GM12873 (cell line): ENCODE measurements around the gene TBC1D3D.
"Not testable (repeated sequence)": the region's sequence is repeated elsewhere in the genome, so short reads cannot be mapped to it uniquely, and the experiment has no call there.

Experiments used
- TF ChIP-seq, protein P1 (sequence below): IDR thresholded peaks from 2 replicates; pipeline ENCODE4 v1.5.1; 2012; ENCODE audit warnings: low read depth, mild to moderate bottlenecking, moderate library complexity, low read length, control low read depth; ENCODE audit not compliant: insufficient read depth; ENCODE audit errors: missing control alignments

The TBC1D3D gene

DNA sequence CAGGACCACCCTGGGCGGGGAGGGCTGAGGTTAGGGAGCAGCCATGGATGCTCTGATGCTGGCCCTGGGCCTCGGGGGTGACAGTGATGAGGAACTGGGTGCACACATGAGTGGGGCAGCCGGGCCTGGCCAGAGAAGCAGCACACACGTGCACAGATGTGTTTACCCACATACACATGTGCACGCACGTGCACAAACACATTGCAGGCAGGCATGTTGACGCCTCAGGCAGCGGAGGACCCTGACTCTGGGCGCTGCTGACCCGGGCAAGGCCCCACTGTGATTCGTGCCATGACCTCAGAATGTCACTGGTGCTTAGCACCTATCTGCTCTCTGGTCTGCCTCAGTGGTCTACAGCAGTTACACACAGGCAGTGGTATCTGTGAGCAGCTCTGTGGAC lies at the start of gene TBC1D3D:
Gene TBC1D3D, plus strand, starts transcription at position 301 of the 400 bp plus-strand sequence. CDS start 1,585 bp downstream, outside the sequence.
- TF ChIP-seq, protein P1, sequence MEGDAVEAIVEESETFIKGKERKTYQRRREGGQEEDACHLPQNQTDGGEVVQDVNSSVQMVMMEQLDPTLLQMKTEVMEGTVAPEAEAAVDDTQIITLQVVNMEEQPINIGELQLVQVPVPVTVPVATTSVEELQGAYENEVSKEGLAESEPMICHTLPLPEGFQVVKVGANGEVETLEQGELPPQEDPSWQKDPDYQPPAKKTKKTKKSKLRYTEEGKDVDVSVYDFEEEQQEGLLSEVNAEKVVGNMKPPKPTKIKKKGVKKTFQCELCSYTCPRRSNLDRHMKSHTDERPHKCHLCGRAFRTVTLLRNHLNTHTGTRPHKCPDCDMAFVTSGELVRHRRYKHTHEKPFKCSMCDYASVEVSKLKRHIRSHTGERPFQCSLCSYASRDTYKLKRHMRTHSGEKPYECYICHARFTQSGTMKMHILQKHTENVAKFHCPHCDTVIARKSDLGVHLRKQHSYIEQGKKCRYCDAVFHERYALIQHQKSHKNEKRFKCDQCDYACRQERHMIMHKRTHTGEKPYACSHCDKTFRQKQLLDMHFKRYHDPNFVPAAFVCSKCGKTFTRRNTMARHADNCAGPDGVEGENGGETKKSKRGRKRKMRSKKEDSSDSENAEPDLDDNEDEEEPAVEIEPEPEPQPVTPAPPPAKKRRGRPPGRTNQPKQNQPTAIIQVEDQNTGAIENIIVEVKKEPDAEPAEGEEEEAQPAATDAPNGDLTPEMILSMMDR, result not testable (repeated sequence)

DNA sequence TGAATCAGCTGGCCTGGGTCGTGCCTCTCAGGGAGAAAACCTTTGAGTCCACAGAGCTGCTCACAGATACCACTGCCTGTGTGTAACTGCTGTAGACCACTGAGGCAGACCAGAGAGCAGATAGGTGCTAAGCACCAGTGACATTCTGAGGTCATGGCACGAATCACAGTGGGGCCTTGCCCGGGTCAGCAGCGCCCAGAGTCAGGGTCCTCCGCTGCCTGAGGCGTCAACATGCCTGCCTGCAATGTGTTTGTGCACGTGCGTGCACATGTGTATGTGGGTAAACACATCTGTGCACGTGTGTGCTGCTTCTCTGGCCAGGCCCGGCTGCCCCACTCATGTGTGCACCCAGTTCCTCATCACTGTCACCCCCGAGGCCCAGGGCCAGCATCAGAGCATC lies 14.8 kb upstream of the TBC1D3D start, which contains the start of gene TBC1D3L:
Gene TBC1D3L, minus strand, starts transcription at position 101 of the 400 bp plus-strand sequence. CDS start 1,540 bp downstream, outside the sequence.
- TF ChIP-seq, protein P1, result not testable (repeated sequence)
